Measurements from ENCODE around the gene EPHB1. TPM values are rescaled to one million over a fixed set of nuclear protein-coding genes. Genes with fewer than 3 reads are reported as not detected.

The EPHB1 gene
- total RNA-seq, 1 experiment from 2014 or later: 2.8 TPM

GRCh38 chr3:134934933-134935332 lies 139.9 kb downstream of the EPHB1 start:
- Histone ChIP-seq H2BK12ac (ENCODE audit: insufficient read length, low read depth, low read length) (no peak overlapping the region), H2BK5ac (ENCODE audit: insufficient read length, low read length) (no peak overlapping the region), H3K4ac (ENCODE audit: low read depth, low read length) (no peak overlapping the region), H3K23me2 (ENCODE audit: insufficient read length, low read depth, low read length, poor library complexity, severe bottlenecking) (no peaks in the 10 kb centered on the region), H3K14ac (ENCODE audit: insufficient read depth, low read length) (no peak overlapping the region), H3K79me1 (ENCODE audit: insufficient read depth, low read depth, low read length, poor library complexity, severe bottlenecking) (no peaks in the 10 kb centered on the region), H3K27ac (ENCODE audit: insufficient read length, low read depth, low read length) (no peak overlapping the region), H2AFZ (ENCODE audit: low read length) (no peak overlapping the region), H3K27me3 (ENCODE audit: insufficient read depth, low read length) (no peaks in the 10 kb centered on the region), H3K79me2 (ENCODE audit: insufficient read depth, low read length) (no peaks in the 10 kb centered on the region), H4K5ac (ENCODE audit: insufficient read length, low read depth, low read length) (no peak overlapping the region), H2BK15ac (ENCODE audit: low read depth, low read length) (no peak overlapping the region), H3K9ac (ENCODE audit: extremely low read depth, insufficient read length, low read length) (no peak overlapping the region), H2BK120ac (ENCODE audit: low read depth, low read length, poor library complexity, severe bottlenecking) (no peak overlapping the region), H4K20me1 (ENCODE audit: control insufficient read depth, insufficient read depth, insufficient read length) (no peaks in the 10 kb centered on the region), H3K4me1 (ENCODE audit: insufficient read depth, low read length) (peaks cover 10% of the 10 kb centered on the region; the same call in 1 of the 2 replicates), H3K4me2 (ENCODE audit: insufficient read depth, insufficient read length, low read length) (no peak overlapping the region), H2AK5ac (ENCODE audit: insufficient read length, low read length) (no peak overlapping the region), H3K9me3 (ENCODE audit: control insufficient read depth, low read depth, low read length) (no peaks in the 10 kb centered on the region), H4K91ac (ENCODE audit: insufficient read length, low read depth, low read length) (no peak overlapping the region), H3T11ph (ENCODE audit: low read length) (no peak overlapping the region), H3K23ac (ENCODE audit: insufficient read length, low read depth, low read length) (no peak overlapping the region), H3K56ac (ENCODE audit: insufficient read length, low read depth, low read length) (no peak overlapping the region), H4K8ac (replicated peaks; ENCODE audit: insufficient read length, low read depth, low read length) (no peak overlapping the region), H3K18ac (ENCODE audit: insufficient read length, low read depth, low read length) (no peak overlapping the region), H2BK20ac (ENCODE audit: low read depth, low read length, poor library complexity, severe bottlenecking) (no peak overlapping the region)
- no CpG with 5 or more reads among the region's 2 CpGs for WGBS (ENCODE audit: extremely low coverage, insufficient read length, low lambda C conversion rate)
- Mint-ChIP-seq H3K36me3 (ENCODE audit: insufficient read depth in 1 of 3, low read depth in 3 of 3) (no peaks in the 10 kb centered on the region), H3K27ac (no peak overlapping the region), H3K4me1 (peaks cover 62 to 66% of the 10 kb centered on the region in 2 experiments), H3K4me3 (no peak overlapping the region), H3K27me3 (ENCODE audit: low read depth) (peaks cover 35% of the 10 kb centered on the region), H3K9me3 (no peaks in the 10 kb centered on the region; a peak in 1 of 5 replicates)
- no peak for DNase-seq
- no peak for TF ChIP-seq CTCF (conservative IDR thresholded peaks at IDR 0.05)

Measured in H9 (cell line).